ENCODE results near the gene SLC32A1.

DNA sequence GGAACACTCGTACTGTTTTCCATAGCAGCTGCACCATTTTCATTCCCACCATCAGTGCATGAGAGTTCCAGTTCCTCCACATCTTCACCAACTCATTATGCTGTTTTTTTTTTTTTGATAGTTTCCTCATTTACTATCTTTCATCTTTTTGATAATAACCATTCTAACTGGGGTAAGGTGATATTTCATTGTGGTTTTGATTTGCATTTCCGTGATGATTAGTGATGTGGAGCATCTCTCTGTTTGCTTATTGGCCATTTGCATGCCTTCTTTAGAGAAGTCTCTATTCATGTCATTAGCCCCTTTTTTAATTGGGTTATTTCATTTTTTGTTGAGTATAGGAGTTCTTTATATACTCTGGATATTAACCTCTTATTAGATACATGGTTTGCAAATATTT is 49.9 kb downstream of the SLC32A1 start:
- TF ChIP-seq, protein P1, sequence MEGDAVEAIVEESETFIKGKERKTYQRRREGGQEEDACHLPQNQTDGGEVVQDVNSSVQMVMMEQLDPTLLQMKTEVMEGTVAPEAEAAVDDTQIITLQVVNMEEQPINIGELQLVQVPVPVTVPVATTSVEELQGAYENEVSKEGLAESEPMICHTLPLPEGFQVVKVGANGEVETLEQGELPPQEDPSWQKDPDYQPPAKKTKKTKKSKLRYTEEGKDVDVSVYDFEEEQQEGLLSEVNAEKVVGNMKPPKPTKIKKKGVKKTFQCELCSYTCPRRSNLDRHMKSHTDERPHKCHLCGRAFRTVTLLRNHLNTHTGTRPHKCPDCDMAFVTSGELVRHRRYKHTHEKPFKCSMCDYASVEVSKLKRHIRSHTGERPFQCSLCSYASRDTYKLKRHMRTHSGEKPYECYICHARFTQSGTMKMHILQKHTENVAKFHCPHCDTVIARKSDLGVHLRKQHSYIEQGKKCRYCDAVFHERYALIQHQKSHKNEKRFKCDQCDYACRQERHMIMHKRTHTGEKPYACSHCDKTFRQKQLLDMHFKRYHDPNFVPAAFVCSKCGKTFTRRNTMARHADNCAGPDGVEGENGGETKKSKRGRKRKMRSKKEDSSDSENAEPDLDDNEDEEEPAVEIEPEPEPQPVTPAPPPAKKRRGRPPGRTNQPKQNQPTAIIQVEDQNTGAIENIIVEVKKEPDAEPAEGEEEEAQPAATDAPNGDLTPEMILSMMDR (IDR thresholded peaks at IDR 0.05) = no peak
- no peak for TF ChIP-seq EZH2 (IDR thresholded peaks at IDR 0.05)
